Astrocyte (in vitro differentiated cells and primary cell): ENCODE results near the gene EMP1. TPM values are rescaled to one million over a fixed set of nuclear protein-coding genes. Genes with fewer than 3 reads are reported as not detected.

Experiments used
- DNase-seq: peaks from one replicate; pipeline ENCODE4 v3.0.0-alpha.2; 2010; ENCODE audit warnings: low read depth
- FAIRE-seq: peaks from 2 replicates; lab custom pipeline; 2011; peaks lifted over from hg19 to GRCh38; lab: Jason Lieb, UNC
- H2AFZ ChIP-seq: 2 replicates; pipeline ENCODE4 v1.6.0; 2012; ENCODE audit warnings: low read depth, low read length, inconsistent platforms
- H3K27ac ChIP-seq: 2 replicates; pipeline ENCODE4 v1.5.1; 2011; ENCODE audit warnings: low read depth, low read length, inconsistent platforms
- H3K27me3 ChIP-seq: 2 replicates; pipeline ENCODE4 v1.6.0; 2011; ENCODE audit warnings: low read length, inconsistent platforms; ENCODE audit not compliant: insufficient read depth
- H3K36me3 ChIP-seq: 2 replicates; pipeline ENCODE4 v1.5.1; 2011; ENCODE audit warnings: low read length, inconsistent platforms; ENCODE audit not compliant: insufficient read depth
- H3K4me1 ChIP-seq: 2 replicates; pipeline ENCODE4 v1.5.1; 2011; ENCODE audit warnings: low read length, inconsistent platforms; ENCODE audit not compliant: insufficient read depth
- H3K4me2 ChIP-seq: 2 replicates; pipeline ENCODE4 v1.6.0; 2012; ENCODE audit warnings: low read length, inconsistent platforms
- H3K4me3 ChIP-seq: 2 replicates; pipeline ENCODE4 v1.5.1; 2011; ENCODE audit warnings: low read depth, mild to moderate bottlenecking, low read length, inconsistent platforms; ENCODE audit not compliant: insufficient read depth
- H3K79me2 ChIP-seq: 2 replicates; pipeline ENCODE4 v1.6.0; 2012; ENCODE audit warnings: mild to moderate bottlenecking, low read length, inconsistent platforms; ENCODE audit not compliant: insufficient read depth
- H3K9ac ChIP-seq: 2 replicates; pipeline ENCODE4 v1.6.0; 2012; ENCODE audit warnings: mild to moderate bottlenecking, low read length, inconsistent platforms
- H3K9me3 ChIP-seq: 2 replicates; pipeline ENCODE4 v1.5.1; 2012; ENCODE audit warnings: low read depth, mild to moderate bottlenecking, low read length, inconsistent platforms; ENCODE audit not compliant: insufficient read depth
- H4K20me1 ChIP-seq: 2 replicates; pipeline ENCODE4 v1.6.0; 2012; ENCODE audit warnings: low read length, inconsistent platforms; ENCODE audit not compliant: insufficient read depth
- H3K27ac Mint-ChIP-seq: one replicate; pipeline ENCODE4 v1.8.0; 2021; ENCODE audit warnings: mild to moderate bottlenecking, mixed read lengths; ENCODE audit not compliant: unreplicated experiment
- H3K27me3 Mint-ChIP-seq: one replicate; pipeline ENCODE4 v1.8.0; 2021; ENCODE audit warnings: low read depth, mixed read lengths; ENCODE audit not compliant: unreplicated experiment
- H3K36me3 Mint-ChIP-seq: one replicate; pipeline ENCODE4 v1.8.0; 2021; ENCODE audit warnings: low read depth, mixed read lengths; ENCODE audit not compliant: unreplicated experiment
- H3K4me1 Mint-ChIP-seq: one replicate; pipeline ENCODE4 v1.8.0; 2021; ENCODE audit warnings: low read depth, mixed read lengths; ENCODE audit not compliant: unreplicated experiment
- H3K4me3 Mint-ChIP-seq: one replicate; pipeline ENCODE4 v1.8.0; 2021; ENCODE audit warnings: mild to moderate bottlenecking, moderate library complexity, mixed read lengths; ENCODE audit not compliant: unreplicated experiment
- H3K9me3 Mint-ChIP-seq: one replicate; pipeline ENCODE4 v1.8.0; 2021; ENCODE audit warnings: mild to moderate bottlenecking, mixed read lengths; ENCODE audit not compliant: unreplicated experiment
- EZH2 ChIP-seq: IDR thresholded peaks from 2 replicates; pipeline ENCODE4 v1.6.1; 2012; ENCODE audit warnings: mild to moderate bottlenecking, low read length, inconsistent platforms; ENCODE audit not compliant: insufficient read depth
- total RNA-seq: library from RNA; stranded (reverse); gene quantifications from 2 replicates; pipeline ENCODE4 v1.2.1, GENCODE V29; 2021
- TF ChIP-seq, protein P1 (sequence below): IDR thresholded peaks from 2 replicates; pipeline ENCODE4 v1.5.1; 2011; ENCODE audit warnings: low read depth, mild to moderate bottlenecking, inconsistent platforms, low read length, moderate library complexity; ENCODE audit not compliant: insufficient read depth

EMP1 gene
- total RNA-seq, 1 donor from 2014 or later = 71.7 TPM

DNA sequence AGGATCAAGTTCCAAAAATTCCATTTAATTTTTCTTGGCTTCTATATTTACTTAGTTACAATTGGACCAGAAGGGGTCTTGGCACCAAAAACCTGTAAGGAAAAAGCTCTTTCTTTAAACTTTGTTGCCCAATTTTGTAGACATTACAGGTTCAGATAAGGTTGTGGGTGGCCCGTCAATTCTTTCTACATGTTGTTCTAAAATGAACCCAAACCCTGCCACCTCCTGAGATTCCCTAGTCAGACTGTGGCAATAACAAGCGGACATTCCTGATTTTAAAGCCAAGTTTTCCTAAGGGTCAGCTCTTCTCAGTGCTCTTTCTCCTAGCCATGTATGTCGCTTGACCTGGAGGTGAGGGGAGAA, 48.1 kb upstream of the EMP1 start:
- peaks cover 10% of the 10 kb centered on the region for H3K27me3 Mint-ChIP-seq
- Histone ChIP-seq H3K4me3 (no peak overlapping the region), H4K20me1 (no peaks in the 10 kb centered on the region), H3K9me3 (no peaks in the 10 kb centered on the region), H2AFZ (no peak overlapping the region), H3K9ac (no peak overlapping the region), H3K4me2 (no peak overlapping the region), H3K27ac (no peak overlapping the region), H3K36me3 (no peaks in the 10 kb centered on the region), H3K79me2 (no peaks in the 10 kb centered on the region), H3K4me1 (no peaks in the 10 kb centered on the region), H3K27me3 (no peaks in the 10 kb centered on the region)
- peaks cover 6% of the 10 kb centered on the region for H3K36me3 Mint-ChIP-seq
- H3K27ac Mint-ChIP-seq = no peak overlapping the region
- no peaks in the 10 kb centered on the region for H3K9me3 Mint-ChIP-seq
- H3K4me1 Mint-ChIP-seq = no peaks in the 10 kb centered on the region
- FAIRE-seq (no peak), DNase-seq (no peak)
- TF ChIP-seq, protein P1, sequence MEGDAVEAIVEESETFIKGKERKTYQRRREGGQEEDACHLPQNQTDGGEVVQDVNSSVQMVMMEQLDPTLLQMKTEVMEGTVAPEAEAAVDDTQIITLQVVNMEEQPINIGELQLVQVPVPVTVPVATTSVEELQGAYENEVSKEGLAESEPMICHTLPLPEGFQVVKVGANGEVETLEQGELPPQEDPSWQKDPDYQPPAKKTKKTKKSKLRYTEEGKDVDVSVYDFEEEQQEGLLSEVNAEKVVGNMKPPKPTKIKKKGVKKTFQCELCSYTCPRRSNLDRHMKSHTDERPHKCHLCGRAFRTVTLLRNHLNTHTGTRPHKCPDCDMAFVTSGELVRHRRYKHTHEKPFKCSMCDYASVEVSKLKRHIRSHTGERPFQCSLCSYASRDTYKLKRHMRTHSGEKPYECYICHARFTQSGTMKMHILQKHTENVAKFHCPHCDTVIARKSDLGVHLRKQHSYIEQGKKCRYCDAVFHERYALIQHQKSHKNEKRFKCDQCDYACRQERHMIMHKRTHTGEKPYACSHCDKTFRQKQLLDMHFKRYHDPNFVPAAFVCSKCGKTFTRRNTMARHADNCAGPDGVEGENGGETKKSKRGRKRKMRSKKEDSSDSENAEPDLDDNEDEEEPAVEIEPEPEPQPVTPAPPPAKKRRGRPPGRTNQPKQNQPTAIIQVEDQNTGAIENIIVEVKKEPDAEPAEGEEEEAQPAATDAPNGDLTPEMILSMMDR = no peak
- TF ChIP-seq EZH2 = no peak
- H3K4me3 Mint-ChIP-seq = no peak overlapping the region

DNA sequence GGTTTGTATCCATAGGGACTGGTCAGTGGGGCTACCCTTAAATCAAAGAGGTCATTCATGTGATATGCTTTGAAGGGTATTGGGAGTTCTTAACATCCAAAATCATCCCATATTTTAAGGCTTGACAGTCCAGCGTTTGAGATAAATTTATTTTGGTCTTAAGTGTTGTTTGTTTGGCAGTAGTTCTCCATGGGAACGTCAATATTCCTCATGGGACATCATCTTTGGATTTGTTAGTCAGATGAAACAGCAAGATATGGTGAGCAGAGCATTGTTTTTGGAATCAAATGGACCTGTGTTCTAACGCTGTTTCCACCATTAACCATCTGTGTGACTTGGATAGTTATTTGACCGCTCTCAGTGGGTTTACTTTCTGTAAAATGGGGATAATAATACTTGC, 47.1 kb upstream of the EMP1 start:
- DNase-seq (no peak), FAIRE-seq (no peak)
- peaks cover 6% of the 10 kb centered on the region for H3K36me3 Mint-ChIP-seq
- H3K4me3 ChIP-seq = no peak overlapping the region
- no peak overlapping the region for H3K27ac ChIP-seq
- no peaks in the 10 kb centered on the region for H3K79me2 ChIP-seq
- H3K9ac ChIP-seq = no peak overlapping the region
- no peaks in the 10 kb centered on the region for H3K36me3 ChIP-seq
- H3K4me1 Mint-ChIP-seq = peaks cover 8% of the 10 kb centered on the region
- H3K27ac Mint-ChIP-seq = no peak overlapping the region
- no peaks in the 10 kb centered on the region for H3K9me3 ChIP-seq
- no peaks in the 10 kb centered on the region for H3K9me3 Mint-ChIP-seq
- H3K4me1 ChIP-seq = no peaks in the 10 kb centered on the region
- no peak overlapping the region for H3K4me2 ChIP-seq
- no peaks in the 10 kb centered on the region for H3K27me3 ChIP-seq
- H3K27me3 Mint-ChIP-seq = peaks cover 10% of the 10 kb centered on the region
- TF ChIP-seq, protein P1 = no peak
- no peak for TF ChIP-seq EZH2
- H3K4me3 Mint-ChIP-seq = no peak overlapping the region
- no peak overlapping the region for H2AFZ ChIP-seq
- no peaks in the 10 kb centered on the region for H4K20me1 ChIP-seq

DNA sequence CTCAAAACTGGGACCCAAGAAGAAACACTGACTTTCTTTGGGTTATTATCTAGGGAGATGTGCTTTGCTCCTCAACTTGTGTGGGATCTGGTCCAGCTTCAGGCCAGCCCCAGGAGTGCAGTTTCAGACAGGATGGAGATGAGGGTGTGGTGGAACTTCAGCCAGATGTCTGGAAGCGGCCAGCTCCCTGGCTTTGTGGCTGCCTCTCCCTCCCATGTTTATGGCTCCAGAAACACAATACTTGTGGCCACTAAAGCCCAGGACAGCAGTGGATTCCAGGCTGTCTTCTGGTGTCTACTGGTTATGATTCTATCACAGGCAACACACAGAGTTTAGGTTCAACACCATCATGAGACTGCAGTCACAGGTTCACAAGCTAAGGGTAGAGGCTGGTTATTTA, 44.2 kb upstream of the EMP1 start:
- no peak for FAIRE-seq

More for the DNA sequence above, 44.2 kb upstream of the EMP1 start:
- H3K4me3 Mint-ChIP-seq = no peak overlapping the region
- no peaks in the 10 kb centered on the region for H3K9me3 ChIP-seq
- no peaks in the 10 kb centered on the region for H3K27me3 ChIP-seq
- H3K4me1 Mint-ChIP-seq = peaks cover 13% of the 10 kb centered on the region
- H3K36me3 Mint-ChIP-seq = peaks cover 6% of the 10 kb centered on the region
- TF ChIP-seq, protein P1 = no peak
- no peak for TF ChIP-seq EZH2
- no peak overlapping the region for H3K4me2 ChIP-seq
- no peaks in the 10 kb centered on the region for H3K4me1 ChIP-seq
- no peaks in the 10 kb centered on the region for H3K79me2 ChIP-seq
- H4K20me1 ChIP-seq = no peaks in the 10 kb centered on the region
- H3K9ac ChIP-seq = no peak overlapping the region
- H3K36me3 ChIP-seq = no peaks in the 10 kb centered on the region
- H2AFZ ChIP-seq = no peak overlapping the region
- H3K9me3 Mint-ChIP-seq = no peaks in the 10 kb centered on the region
- no peak overlapping the region for H3K27ac ChIP-seq
- no peak overlapping the region for H3K27ac Mint-ChIP-seq
- no peak overlapping the region for H3K4me3 ChIP-seq
- no peak for DNase-seq
- H3K27me3 Mint-ChIP-seq = no peaks in the 10 kb centered on the region
